Measurements from ENCODE around the gene FBXO15.

The FBXO15 gene

DNA sequence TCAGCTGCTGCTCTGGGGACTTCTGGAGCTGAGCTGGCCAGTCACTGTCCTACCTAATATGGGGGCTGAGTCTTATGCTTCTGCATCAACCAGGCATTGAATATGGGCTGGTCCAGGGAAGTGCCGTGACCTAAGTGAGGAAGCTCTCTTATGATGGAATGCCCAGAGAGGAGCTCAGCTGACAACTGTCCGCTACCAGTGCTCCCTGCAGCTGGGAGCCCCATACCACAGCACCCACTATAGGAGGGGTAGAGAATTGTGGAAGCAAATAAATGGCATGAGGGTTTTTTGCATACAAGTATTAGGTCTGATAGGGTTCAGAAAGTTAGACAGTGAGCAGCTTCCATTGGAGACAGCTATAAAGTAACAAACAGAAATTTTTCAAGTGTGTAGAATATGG is 5.2 kb upstream of the FBXO15 start:
- no peak for DNase-seq

DNA sequence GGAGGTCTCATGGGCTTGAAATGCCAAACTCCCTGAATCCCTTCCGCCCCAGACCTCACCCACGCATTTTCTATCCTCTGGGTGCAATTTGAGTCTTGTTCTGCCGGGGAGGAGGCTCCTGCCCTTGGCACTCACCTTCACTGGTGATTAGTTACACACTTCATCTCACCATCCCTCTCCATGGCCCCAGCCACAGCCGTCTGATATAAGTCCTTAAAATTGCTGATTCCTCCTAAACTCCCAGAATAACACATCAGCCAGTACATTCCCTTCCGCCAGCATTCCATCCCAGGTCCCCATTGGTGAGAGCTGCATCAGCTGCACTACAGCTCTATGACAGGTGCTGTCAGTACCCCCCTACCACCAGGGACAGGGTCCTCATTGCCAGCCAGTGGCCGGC is 4.6 kb upstream of the FBXO15 start:
- no peak for DNase-seq

DNA sequence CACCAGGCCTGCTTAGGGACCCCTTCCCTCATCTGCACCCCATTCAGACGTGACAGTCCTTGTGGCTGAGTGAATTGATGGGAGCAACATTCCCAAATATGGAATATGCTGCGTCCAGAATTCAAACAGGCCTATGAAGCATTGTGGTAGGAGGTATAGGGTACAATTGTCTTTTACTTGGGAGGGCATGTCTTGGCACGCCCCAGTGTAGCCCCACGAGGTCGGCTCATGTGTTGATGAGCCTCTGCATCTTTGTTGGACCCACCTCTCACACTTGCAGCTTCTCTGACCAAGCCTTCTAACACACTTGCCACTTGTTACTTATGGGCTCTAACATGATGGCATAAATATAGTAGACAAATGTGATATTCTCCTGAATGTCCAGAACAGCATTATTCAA is 2.2 kb upstream of the FBXO15 start:
- DNase-seq, result no peak

DNA sequence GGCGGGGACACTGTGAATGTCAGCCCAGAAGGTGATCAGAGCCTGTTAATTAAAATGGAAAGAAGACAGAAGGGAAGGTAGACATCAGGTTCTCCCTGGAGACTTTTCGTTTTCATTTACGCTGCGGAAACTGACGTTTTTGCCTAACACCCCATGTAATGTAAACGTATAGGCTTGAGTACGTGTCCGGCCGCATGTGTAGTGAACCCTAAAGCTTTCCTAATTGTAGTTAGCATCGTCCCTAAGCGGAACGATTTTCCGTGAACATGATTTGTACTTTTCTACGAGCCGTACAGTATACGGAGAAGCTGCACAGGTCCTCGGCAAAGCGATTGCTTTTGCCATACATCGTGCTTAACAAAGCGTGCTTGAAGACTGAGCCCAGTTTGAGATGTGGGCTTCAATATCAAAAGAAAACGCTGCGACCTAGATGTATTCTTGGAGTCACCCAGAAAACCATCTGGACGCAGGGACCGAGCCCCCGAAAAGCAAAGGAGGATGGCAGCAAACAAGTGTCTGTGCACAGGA is 973 bp upstream of the FBXO15 start:
- DNase-seq, result no peak

DNA sequence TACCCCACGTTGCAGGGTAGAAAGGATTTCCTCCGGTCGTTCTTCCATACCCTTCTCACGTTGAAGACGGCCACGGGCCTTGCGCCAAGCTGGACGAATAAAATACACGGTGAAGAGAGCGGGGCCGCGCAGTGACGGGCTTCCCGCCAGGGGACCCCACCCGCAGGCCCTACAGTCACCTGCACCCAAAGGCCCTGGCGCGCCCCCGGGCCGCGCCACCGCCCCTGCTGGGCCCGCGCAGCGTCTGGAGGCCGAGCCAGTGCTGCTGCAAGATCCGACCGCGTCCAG is 199 bp downstream of the FBXO15 start:
- no peak for DNase-seq

DNA sequence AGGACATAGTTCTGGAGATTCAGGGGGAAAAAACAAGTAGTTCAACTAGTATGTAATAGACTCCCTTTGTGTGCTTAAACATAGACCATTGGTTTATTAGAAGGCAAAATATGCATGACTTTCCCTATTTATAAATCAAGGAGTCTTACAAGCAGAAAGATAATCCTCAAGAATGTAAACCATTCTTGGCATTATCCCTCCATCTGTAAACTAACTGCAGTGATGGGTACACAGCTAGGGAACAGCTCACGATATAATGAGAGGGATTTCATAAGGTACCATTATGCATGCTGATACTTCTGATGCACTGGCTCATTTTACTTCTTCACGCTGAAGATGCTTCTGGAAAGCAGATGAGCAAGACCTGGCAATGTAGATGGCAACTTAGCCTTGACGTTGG is 878 bp downstream of the FBXO15 start:
- DNase-seq, result no peak

DNA sequence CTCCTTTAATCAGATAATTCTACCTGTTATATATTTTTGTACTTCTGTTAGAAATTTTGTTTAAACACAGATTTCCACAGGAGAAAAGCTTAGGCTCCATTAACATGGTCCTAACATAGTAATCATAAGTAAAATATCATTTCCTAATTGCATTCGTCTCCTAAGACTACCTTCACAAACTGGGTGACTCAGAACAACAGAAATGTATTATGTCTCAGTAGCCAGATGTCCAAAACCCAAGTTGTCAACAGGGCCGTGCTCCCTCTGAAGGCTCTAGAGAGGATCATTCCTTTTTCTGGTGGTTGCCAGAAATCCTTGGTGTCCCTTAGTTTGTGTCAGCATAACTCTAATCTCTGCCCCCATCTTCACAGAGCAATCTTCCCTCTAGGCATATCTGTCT is 5.4 kb downstream of the FBXO15 start:
- no peak for DNase-seq

DNA sequence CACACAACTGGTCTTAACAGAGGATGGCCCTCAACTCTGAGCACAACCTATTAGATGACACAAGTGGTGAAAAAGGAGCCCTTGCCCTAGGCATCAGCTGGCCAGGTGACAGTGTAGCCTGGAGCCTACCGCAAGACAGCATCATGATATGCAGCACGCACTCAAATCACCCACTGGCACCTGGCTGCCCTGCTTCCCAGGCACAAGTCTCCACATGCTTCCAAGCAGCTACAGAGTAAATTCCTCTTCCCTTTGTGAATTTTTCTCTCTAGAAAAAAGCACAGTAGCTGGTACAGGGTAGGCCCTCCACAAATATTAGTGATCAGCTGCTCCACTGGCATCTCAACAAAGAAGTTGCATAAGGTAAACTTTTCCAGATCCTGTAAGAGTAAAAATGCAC is 6.0 kb downstream of the FBXO15 start:
- DNase-seq, result no peak

DNA sequence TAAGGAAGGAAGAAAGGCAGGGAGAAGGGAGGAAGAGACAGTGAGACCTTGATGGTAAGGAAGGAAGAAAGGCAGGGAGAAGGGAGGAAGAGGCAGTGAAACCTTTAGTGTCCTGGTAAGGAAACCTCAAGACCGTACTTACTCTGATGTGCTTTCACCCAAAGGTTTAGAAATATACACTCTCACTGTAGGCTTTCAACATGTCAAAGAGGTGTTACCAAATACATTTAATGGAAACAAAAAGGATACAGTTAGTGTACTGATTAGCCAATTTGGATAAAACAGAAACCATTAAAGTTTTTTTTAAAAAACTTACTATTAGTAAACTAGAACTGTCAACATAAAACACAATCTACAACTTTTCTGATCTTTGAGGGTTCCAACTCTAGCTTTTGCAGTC is 7.1 kb downstream of the FBXO15 start:
- DNase-seq, result no peak

DNA sequence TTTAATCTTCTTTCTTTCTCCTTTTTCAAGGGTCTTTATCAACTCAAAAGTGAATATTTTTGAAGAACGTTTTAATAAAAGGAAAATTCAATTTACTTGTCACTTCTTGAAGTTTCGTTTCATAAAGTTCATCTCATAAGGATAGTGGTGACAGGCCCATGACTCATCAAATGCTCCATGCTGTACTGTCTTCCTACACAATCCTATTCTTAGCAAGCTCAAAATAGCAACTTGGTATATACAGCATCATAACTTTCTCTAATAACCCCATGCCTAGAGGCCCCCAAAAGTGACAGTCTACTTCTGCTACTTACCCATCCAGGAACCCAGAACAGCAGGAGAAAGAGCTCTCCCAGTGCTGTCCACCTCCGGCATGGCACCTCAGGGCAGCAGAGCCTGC is 7.7 kb downstream of the FBXO15 start:
- DNase-seq, result peak in 1 of 2 experiments; percentile 45

DNA sequence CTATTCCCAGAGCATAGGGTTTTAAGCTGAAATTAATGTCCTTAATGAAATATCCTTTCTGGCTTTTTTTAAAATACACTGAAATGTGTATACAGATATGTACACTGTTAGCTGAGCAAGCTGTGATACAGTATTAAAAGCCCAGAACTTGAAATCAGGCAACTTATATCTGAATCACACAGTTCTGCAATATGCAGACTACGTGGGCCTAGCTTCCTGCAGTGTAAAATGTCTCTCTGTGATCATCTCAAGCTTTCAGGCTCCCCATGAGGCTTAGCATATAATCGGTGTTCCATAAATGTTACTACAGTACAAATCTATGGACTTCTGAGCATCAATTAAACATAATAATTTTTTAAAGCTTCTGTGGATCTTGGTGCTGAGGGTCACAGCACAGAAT is 8.2 kb downstream of the FBXO15 start:
- no peak for DNase-seq

DNA sequence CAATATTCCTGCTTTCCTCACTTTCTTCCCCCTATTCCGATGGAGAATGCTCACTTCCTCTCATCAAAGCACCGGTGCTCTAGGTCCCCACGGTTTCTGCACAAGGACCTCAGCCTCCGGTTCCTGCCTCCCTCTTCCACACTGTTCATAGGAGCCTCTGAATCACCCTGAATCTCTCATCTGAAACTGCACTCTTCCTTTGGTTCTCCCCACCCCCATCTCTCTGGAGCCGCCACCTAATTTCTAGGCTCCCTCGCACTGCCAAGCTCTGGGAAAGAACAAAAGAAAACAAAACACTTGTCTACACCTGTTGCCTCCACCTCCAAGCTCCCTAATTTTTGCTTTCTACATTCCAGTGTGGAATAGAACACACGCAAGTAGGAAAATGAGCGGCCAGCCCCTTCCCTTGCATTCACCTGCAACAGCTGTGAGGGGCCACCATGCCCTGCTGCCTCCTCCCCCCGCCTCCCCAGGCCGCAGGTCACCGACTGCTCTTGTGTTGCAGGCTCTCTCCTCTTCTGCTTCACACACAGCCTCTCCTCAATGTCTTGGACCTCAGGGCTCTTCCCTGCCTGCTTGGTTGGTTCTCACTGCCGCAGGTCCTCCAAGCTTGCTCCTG is 9.6 kb downstream of the FBXO15 start:
- DNase-seq, result no peak

DNA sequence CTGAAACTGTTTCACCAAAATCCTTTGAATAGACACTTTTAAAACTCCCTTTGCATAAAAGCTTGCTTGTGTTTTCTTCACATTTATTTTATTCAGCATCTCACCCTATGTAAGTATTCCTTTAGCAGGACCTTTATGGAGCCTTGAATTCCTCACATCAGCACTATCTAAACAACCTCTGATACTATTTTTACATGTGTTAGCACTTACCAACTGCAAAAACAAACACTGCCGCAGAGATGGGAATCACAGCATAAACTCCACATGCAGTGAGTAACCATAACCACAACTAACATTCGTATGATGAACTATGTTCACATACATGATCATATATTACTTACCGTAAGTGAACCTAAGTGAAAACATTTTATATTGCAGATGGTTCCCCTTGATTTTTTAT is 15.4 kb downstream of the FBXO15 start:
- no peak for DNase-seq

DNA sequence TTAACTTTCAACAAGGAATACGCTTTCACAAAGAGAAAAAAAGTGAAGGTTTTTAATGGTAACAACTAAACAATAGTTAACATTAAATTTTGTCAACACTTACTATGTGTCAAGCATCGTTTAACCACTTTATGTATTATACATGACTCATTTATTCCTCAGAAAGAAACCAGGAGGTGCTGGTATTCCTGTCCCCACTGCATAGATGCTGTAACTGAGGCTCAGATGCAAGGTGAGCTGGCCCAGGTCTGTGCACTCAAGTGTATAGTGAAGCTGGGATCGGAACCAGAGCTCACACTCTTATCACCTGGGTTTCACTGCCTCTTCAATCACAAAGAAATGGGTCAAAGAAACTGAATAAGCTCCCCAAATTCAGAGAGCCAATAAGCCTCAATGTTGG is 16.5 kb downstream of the FBXO15 start:
- DNase-seq, result no peak

DNA sequence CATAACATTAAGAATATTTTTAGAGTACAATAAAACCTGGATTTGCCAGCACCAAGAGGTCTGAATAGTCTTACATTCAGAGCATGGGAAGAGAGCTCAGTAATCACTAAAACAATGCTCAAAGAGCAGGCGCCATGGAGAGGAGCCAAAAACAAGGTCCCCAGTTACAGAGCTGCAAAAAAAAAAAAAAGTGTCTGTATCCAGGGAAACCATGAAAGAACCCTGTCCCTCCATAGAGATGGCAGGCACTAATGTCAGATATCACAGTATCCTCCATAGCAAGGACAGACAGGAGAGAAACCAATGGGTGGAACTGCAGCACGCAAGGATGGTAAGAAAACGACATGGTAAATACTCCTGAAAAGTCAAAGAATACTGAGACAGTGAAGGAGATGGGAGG is 19.5 kb downstream of the FBXO15 start:
- DNase-seq, result no peak

DNA sequence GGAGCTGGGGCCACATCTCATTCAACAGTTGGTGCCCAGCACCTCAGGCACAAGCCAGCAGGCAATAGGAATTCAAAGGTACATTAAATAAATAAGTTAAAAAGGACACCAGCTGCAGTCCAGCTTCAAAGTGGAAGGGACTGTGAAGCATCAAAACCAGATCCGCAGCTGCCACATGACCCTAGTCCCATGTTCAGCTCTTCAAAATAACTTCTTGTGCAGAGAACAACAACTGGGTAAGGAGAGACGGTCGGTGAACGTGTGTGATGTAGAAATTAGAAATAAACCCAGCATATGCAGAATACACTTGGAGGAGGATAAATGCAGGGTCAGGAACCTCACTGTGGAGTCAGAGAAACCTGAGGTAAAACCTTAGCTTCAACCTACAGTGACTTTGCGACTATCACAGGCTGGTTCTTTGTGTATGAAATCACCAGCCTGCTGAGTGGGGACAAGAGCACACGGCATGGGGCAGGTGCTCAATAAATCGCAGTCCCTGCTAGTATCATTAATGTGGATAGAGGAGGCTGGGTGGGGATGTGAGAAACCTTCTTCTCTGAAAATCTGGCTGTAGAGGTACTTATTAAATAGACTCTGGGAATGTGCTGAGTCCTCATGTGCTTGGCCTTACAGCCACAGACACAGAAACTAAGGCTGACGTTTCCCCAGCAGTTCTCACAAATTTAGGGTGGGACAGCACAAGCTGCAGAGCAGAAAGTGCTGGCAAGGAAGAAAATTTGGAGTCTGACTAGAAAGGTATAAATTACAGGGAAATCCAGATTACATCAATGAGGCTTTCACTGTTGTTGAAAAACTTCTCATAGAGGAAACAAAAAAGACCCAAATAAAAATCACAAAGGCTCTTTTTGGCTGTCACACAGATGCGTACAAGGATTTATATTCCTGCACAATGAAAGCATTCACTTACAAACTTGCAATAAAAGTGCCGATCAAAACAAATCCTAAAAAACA is 20.7 kb downstream of the FBXO15 start:
- DNase-seq, result no peak

DNA sequence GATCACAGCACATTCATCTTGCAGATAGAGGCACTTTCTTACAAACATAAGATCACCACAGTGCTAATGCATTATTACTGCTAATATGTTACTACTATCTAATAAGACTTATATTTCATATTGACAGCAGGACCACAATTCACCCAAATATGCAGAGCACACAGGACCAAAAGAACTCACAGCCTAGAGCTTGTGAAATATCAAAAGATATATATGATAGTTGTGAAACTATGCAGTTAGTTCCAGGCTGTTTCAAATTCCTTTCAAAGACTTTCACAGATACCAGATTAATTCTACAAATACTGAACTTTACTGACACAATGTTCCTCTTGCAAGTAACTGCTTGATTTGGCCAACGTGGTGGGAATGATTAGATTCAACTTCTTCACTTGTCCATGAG is 23.0 kb downstream of the FBXO15 start:
- DNase-seq, result no peak

DNA sequence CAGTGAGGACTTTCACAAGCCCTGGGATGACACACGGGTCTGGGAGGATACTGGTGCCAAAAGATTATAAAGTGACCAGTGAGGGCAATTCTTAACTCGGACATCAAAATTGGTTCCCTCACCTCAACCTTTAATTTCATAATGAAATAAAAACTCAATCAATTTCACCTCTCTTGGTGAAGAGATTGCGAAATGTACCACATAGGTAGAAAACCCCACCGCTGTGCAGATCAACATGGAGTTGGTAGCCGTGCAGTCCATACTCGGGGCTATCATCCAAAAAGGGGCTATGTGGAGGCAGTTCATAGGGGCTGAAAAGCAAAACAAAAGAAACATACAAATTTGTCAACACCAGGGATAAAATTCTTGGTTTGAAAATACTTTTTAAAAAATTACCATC is 24.4 kb downstream of the FBXO15 start:
- DNase-seq, result no peak

DNA sequence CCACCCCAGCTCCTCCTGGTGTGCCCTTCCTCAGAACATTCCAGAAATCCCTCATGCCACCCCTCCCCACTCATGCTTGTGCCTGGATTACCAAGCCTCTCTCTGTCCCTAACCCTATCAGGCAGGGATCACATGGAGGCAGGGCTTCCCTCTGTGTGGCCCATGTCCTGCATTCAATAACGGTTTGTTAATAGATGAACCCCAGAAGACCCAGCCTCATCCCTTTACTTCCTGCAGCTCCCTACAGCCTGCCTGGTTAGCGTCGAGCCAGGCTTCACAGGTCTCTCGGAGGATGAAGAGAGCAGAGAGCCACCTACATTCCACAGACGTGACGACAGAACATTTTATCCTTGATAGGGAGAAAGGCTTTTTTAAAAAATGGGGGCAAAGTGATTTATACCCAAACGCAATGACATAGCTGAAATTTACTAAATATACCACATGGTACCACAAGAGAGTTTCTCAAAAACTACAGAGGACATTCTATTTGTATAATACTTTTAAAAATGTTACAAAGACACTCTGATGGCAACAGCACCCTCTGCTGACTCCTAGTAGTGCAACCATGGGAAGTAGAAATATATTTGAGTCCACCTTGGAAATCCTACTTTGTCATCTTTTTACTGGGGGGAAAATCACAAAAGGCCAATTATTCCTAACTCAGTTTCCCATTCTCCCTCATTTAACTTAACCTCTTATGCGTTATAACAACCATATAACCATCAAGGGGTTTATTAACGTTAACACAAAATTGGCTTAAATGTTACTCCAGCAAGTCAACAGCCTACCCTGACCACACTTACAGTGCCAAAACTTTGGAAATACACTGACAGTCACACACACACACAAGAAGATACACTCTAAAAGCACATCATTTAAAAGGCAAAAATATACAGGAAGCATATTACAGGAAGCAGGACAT is 30.7 kb downstream of the FBXO15 start:
- DNase-seq, result no peak

DNA sequence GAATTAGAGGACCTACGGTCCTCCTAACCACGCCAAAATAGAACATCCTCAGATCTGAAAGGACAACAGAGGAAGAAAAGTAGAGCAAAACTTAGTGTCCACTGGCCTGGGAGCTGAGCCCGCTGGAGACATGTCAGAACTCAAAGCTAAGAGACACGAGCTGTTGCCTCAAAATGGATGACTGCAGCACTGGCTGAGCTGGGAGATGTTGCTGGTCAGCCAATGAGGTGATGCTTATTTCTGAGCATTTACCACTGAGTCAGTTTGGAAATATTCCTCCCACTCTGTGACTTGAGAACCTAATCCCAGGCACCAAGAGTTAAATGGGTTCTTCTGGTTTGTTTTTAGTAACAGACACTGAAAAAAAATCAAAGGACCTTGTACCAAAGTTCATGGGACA is 32.6 kb downstream of the FBXO15 start:
- no peak for DNase-seq

DNA sequence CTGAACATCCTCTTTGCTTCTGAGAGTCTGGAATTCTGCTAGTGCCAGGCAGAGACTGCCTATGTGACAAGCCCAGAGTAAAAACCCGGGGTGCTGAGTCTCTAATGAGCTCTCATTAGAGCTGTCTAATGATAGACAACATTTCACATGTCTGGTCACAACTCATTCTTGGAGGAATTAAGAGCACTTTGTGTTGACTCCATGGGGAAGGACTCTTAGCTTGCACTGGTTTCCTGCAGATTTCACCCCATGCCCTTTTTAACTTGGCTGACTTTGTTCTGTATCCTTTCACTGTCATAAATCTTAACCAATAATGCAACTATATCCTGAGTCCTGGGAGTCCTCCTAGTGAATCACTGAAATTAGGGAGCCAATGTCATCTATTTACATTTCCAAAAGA is 33.5 kb downstream of the FBXO15 start:
- DNase-seq, result no peak

DNA sequence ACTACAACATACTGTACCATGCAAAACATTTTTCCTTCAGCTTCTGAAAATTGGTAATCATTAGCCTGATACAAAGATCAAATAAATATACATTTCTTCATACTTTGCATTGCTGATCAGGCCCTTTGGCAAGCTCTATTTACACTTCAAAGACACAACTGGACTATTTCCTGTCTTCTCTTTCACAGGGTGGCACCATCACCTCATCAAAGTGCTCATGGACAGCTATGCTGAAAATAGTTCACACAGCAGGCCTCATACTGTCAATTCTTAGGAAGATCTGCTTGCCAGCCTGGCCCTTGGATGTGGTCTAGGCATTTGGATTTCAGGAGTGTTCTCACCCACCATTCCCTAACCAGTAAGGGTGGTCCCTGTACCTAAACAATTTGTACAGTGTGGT is 33.9 kb downstream of the FBXO15 start:
- no peak for DNase-seq

DNA sequence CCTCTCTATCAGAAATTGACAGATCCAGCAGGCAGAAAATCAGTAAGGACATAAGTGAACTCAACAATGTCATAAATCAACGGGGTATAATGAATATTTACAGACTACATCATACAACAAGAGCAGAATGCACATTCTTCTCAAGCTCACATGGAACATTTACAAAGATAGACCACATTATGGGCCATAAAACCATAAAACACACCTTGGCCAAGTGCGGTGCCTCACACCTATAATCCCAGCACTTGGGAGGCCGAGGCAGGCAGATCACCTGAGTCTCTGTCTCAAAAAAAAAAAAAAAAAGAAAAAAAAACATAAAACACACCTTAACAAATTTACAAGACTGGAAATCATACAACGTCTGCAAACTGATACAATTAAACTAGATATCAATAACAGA is 36.7 kb downstream of the FBXO15 start:
- no peak for DNase-seq

DNA sequence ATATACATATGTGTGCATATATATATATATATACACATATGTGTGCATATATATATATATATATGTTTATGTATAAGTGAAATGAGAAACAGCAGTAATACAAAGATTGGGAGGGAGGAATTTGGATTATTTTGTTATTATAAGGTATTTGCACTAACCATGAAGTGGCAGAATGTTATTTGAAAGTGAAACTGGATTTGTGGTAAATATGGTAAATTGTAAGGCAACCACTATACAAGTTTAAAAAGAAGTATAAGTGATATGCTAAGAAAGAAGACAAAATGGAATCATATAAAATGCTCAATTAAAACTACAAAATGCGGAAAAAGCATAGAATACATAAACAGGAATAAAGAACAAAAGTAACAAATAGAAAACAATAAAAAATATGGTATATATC is 37.5 kb downstream of the FBXO15 start:
- no peak for DNase-seq
